Measurements from ENCODE around the gene RAB1A.

The RAB1A gene

DNA sequence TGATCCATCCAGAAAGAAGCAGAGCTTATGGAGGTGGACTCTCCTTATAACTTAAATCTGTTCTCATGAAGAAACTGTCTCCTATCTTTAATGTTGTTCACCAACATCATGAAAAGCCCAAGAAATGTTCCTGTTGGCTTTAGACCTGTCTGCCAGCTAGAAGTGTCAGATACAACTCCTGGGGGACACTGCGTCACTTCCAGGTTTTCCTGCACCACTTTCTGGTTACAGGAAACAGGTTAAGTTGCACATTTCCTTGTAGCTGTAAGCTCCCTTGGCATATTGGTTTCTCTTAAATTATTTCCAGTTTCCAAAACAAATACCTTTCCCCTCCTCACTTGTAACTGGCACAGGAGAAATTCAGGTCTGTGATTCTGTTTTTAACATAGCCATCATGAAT lies 70.8 kb downstream of the RAB1A start:
- no peak overlapping the region for H3K4me3 ChIP-seq (ENCODE audit: low read length)
- TF ChIP-seq, protein P1, sequence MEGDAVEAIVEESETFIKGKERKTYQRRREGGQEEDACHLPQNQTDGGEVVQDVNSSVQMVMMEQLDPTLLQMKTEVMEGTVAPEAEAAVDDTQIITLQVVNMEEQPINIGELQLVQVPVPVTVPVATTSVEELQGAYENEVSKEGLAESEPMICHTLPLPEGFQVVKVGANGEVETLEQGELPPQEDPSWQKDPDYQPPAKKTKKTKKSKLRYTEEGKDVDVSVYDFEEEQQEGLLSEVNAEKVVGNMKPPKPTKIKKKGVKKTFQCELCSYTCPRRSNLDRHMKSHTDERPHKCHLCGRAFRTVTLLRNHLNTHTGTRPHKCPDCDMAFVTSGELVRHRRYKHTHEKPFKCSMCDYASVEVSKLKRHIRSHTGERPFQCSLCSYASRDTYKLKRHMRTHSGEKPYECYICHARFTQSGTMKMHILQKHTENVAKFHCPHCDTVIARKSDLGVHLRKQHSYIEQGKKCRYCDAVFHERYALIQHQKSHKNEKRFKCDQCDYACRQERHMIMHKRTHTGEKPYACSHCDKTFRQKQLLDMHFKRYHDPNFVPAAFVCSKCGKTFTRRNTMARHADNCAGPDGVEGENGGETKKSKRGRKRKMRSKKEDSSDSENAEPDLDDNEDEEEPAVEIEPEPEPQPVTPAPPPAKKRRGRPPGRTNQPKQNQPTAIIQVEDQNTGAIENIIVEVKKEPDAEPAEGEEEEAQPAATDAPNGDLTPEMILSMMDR (conservative IDR thresholded peaks at IDR 0.05; ENCODE audit: low read depth, low read length): no peak
- no peak for DNase-seq (ENCODE audit: low read depth)

DNA sequence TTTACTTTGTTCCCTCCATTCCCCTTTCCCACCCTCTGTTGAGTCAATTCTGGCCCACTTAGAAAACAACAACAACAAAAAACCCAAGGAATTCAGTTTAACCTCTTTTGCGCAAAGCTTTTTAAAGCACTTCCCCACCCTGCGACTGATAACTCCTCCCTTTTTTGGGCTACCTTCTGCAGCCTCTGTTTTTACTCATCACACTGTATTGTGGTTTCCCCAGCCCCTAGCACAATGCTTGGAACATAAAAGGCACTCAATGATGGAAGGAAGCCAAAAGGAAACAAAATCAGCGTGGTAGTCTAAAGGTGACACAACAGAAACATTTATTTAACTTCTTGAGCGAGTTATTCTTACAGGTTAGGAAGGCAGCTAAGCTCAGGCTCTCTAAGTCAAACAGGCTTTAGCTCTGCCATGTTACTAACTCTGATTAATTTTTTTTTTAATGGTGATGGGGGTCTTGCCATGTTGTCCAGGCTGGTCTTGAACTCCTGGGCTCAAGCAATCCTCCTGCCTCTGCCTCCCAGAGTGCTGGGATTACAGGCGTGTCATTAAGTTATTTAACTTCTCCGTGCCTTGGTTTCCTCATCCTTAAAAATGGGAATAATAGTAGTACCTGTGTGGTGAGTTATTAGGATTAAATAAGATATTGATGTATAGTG lies 72.4 kb downstream of the RAB1A start:
- H3K4me3 ChIP-seq (ENCODE audit: low read length): peak overlapping the region; percentile 78
- TF ChIP-seq, protein P1 (conservative IDR thresholded peaks at IDR 0.05; ENCODE audit: low read depth, low read length): no peak
- no peak for DNase-seq (ENCODE audit: low read depth)

DNA sequence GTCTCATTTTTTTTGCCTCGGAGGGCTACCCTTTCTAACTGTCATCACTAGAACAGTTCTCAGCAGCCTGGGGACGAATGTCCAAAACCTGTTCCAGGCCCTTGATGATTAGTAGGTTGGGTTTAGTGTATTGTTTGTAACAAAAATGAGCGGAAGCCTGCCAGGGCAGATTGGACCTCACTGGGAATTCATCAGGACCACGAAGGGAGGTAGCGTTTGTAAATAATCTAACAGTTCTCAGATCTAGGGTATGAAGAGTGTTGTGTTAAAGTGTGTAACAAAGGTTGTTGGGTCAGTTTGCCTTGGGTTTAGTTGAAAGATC lies 72.9 kb downstream of the RAB1A start:
- DNase-seq (ENCODE audit: low read depth): no peak
- peak overlapping the region; percentile 78 for H3K4me3 ChIP-seq (ENCODE audit: low read length)
- TF ChIP-seq, protein P1 (conservative IDR thresholded peaks at IDR 0.05; ENCODE audit: low read depth, low read length): no peak

DNA sequence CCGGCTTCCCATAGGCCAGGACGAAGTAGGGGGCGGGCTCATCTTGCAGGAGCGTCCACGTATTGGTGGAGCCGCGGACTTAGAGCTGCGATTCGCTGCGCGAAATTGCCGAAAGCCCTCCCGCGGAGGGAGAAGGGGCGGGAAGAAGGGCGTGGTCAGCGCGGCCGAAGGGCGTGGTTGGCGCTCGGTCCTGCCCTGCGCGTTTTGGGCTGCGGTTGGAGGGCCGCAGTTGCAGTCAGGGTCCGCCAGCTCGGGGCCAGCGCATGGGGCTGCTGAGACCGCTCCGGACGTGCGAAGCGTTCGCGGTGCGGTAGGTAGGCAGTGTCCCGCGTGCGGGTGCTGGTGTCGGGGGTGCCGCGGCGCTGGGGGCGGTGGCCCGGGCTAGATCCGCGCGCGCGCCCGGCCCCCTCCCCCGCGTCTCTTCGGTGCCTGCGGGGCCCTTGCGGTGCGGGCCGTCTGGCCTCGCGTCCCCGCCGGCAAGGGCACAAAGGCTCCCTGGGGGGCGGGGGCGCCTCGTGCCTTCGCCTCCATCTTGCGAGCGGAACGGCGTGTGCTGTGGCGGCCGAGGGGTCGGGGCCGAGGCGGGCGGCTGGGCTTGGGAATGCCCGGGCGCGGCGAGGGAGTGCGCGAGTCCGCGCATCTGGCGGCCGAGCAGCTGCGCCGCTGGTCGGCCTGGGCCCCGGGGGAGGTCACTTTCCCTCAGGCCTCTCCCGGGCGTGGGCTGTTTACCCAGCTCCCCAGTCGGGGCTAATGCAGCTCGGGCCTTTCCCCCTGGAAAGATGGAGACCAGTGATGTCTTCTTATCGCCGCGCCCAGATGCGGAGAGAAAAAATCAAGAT lies 73.5 kb downstream of the RAB1A start, which contains the start of gene CEP68:
Gene CEP68, plus strand, starts transcription at position 202 of the 839 bp plus-strand sequence. CDS start 13,029 bp downstream, outside the sequence.
- TF ChIP-seq, protein P1 (conservative IDR thresholded peaks at IDR 0.05; ENCODE audit: low read depth, low read length): no peak
- peak within 1 kb of the TSS; percentile 78 for H3K4me3 ChIP-seq (ENCODE audit: low read length)
- peak; percentile 92 for DNase-seq (ENCODE audit: low read depth)

DNA sequence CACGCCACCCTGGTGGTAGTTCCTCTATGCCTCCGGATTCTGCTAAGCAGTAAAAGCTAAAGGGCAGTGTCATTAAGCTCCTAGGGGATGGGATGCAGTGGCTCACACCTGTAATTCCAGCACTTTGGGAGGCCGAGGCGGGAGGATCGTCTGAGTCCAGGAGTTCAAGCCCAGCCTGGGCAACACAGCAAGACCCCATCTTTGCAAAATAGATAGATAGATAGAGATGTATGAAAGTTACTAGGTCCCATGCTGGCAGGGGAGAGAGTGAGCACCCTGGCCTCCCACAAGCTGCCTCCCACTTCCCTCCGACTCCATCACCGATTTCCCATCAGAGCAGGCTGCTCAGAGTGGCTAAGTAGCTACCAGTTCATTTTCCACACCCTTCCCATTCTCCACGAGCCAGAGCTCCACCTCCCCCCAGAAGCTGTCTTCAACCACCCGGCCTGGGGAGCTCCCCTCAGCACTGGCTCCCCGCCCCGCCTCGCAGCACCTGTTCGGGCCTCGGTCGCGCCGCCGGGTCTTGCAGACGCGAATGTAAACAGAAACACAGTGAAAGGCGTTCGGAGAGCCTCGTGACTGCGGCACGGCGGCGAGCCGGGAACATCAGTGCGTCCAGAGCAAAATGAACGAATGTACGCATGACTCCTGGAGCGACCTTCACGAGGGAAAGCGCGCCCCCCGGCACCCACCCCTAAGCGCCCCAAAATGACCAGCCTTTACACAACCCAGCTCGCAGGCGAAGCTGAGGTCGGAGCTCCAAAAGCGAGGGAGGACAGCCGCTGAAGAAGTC lies 74.3 kb downstream of the RAB1A start:
- peak overlapping the region; percentile 78 for H3K4me3 ChIP-seq (ENCODE audit: low read length)
- TF ChIP-seq, protein P1 (conservative IDR thresholded peaks at IDR 0.05; ENCODE audit: low read depth, low read length): no peak
- no peak for DNase-seq (ENCODE audit: low read depth)

DNA sequence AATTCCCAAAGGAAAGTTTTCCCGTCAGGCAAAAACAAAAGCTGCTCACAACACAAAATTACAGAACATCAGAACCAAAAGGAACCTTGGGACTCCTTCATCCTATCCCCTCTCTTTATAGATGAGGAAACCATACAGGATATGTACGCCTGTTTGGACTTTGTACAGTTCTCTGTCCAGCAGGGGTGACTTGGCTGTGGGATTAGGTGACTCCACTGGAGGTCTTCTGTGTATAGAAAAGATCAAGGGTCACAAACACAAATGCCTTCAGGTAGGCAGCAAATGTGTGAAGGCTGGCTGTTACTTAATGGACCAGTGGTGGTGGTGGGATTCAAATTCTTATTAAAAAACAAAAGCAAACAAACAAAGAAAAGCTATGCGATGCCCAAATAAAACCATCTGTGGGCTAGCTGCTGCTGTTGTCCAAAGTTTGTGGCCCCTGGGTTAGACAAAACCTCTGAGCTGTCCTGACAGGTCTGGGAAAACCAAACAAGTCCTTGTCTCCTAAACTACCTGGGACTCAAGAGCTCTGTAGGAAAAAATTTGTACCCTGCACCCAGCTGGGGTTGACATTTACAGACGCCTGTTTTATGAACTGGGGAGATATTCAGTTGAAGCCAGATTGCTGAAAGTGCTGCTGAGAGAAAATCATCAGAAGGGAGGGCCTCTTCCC lies 75.0 kb downstream of the RAB1A start:
- no peak for DNase-seq (ENCODE audit: low read depth)
- no peak overlapping the region for H3K4me3 ChIP-seq (ENCODE audit: low read length)
- TF ChIP-seq, protein P1 (conservative IDR thresholded peaks at IDR 0.05; ENCODE audit: low read depth, low read length): no peak
